K562 (cell line): ENCODE measurements around the gene DIPK1A. TPM values are rescaled to one million over a fixed set of nuclear protein-coding genes. Genes with fewer than 3 reads are reported as not detected.

Experiments used
- CHD1 ChIP-seq: fragments of 200-600 bp; sonication (generic); IDR thresholded peaks from one replicate; pipeline ENCODE4 v1.6.1; 2012; ENCODE audit warnings: mild to moderate bottlenecking, moderate library complexity, low read length, inconsistent platforms
- CREM ChIP-seq: IDR thresholded peaks from 2 replicates; pipeline ENCODE4 v1.6.1; 2014; ENCODE audit warnings: antibody characterized with exemption, low read depth
- FOXA3 ChIP-seq, 2 experiments: fragments of 450-650 bp in 1 of 2; sonication (generic) in 1 of 2; formaldehyde crosslinking; IDR thresholded peaks in 1 of 2; conservative IDR thresholded peaks in 1 of 2; 2 replicates each; pipeline versions ENCODE4 v1.4.0 to v1.8.0; 2020 to 2022; ENCODE audit warnings: mild to moderate bottlenecking in 2 of 2, missing genetic modification reagents in 1 of 2
- GTF2E2 ChIP-seq: fragments of 200-800 bp; sonication (Bioruptor generic); IDR thresholded peaks from 2 replicates; pipeline ENCODE4 v1.6.1; 2016; ENCODE audit warnings: missing genetic modification characterization, missing compliant biosample characterization
- KLF16 ChIP-seq: IDR thresholded peaks from 2 replicates; pipeline ENCODE4 v1.6.1; 2016; ENCODE audit warnings: antibody characterized with exemption
- POLR2AphosphoS5 ChIP-seq: IDR thresholded peaks from 2 replicates; pipeline ENCODE4 v1.6.1; 2011; ENCODE audit warnings: mild to moderate bottlenecking, low read depth, low read length, moderate library complexity; ENCODE audit not compliant: control insufficient read depth, insufficient read depth
- RBFOX2 ChIP-seq: fragments of 200-400 bp; formaldehyde crosslinking; IDR thresholded peaks from 2 replicates; pipeline ENCODE4 v1.6.1; 2017; ENCODE audit warnings: low read depth, mild to moderate bottlenecking, low read length, moderate library complexity
- ZBTB17 ChIP-seq: fragments of 450-650 bp; formaldehyde crosslinking; IDR thresholded peaks from 2 replicates; pipeline ENCODE4 v1.4.0; 2020; ENCODE audit warnings: mild to moderate bottlenecking
- ZFP36 ChIP-seq: fragments of 150-350 bp; IDR thresholded peaks from 2 replicates; pipeline ENCODE4 v1.6.1; 2018; ENCODE audit warnings: low read length, low read depth; ENCODE audit not compliant: partially characterized antibody
- ZKSCAN8 ChIP-seq: fragments of 200-800 bp; sonication (Bioruptor generic); IDR thresholded peaks from 2 replicates; pipeline ENCODE4 v1.6.1; 2016; ENCODE audit warnings: missing genetic modification characterization, missing compliant biosample characterization
- ZNF695 ChIP-seq: fragments of 450-650 bp; formaldehyde crosslinking; IDR thresholded peaks from 2 replicates; pipeline ENCODE4 v1.4.0; 2020; ENCODE audit warnings: mild to moderate bottlenecking, moderate library complexity
- ZNF77 ChIP-seq: fragments of 250-450 bp; sonication (Bioruptor Pico); IDR thresholded peaks from 2 replicates; pipeline ENCODE4 v1.5.0; 2020
- polyA plus RNA-seq, 8 experiments: library from polyadenylated mRNA; depleted of rRNA in 4 of 8; stranded (reverse) in 5 of 8; unstranded in 3 of 8; fragments of >200 nt; fragmentation: Nextera tagmentation in 2 of 8; fragmentation: Illumina TruSeq in 1 of 8; extraction: Ambion mirVana in 2 of 8; extraction: Trizol in 1 of 8; gene quantifications; 2 replicates each; pipeline versions ENCODE4 v1.2.1 to v1.2.3, GENCODE V29; 2011 to 2014; ENCODE audit warnings: inconsistent platforms in 1 of 8, missing spikeins in 1 of 8
- total RNA-seq, 7 experiments: library from RNA; depleted of rRNA in 6 of 7; stranded (reverse); fragments of >200 nt in 6 of 7; fragmentation: Illumina TruSeq in 2 of 7; extraction: Trizol in 2 of 7; gene quantifications; 2 replicates each; pipeline versions ENCODE4 v1.2.1 to v1.2.3, GENCODE V29; 2011 to 2021; ENCODE audit warnings: low replicate concordance in 1 of 7
- TF ChIP-seq, protein P1 (sequence below): IDR thresholded peaks from 2 replicates; pipeline ENCODE4 v1.6.1; 2012; ENCODE audit warnings: low read depth, low read length, improper control_type of control experiment, borderline replicate concordance
- TF ChIP-seq, protein P2 (sequence below): fragments of 250-450 bp; sonication (Bioruptor Pico); IDR thresholded peaks from 2 replicates; pipeline ENCODE4 v1.5.0; 2021
- TF ChIP-seq, protein P3 (sequence below): sonication (generic); formaldehyde crosslinking; IDR thresholded peaks from 2 replicates; pipeline ENCODE4 v1.8.1; 2023; ENCODE audit warnings: mild to moderate bottlenecking, missing genetic modification reagents, moderate library complexity
- TF ChIP-seq, protein P4 (sequence below), 2 experiments: fragments of 450-650 bp; conservative IDR thresholded peaks; 2 replicates each; pipeline ENCODE4 v1.6.1; 2017; ENCODE audit warnings: mild to moderate bottlenecking in 2 of 2, moderate library complexity in 2 of 2
- TF ChIP-seq, protein P5 (sequence below): sonication (generic); formaldehyde crosslinking; IDR thresholded peaks from 2 replicates; pipeline ENCODE4 v1.9.0; 2022; ENCODE audit warnings: mild to moderate bottlenecking, missing genetic modification reagents
- TF ChIP-seq, protein P6 (sequence below): fragments of 250-450 bp; sonication (Bioruptor Pico); IDR thresholded peaks from 2 replicates; pipeline ENCODE4 v1.8.0; 2021; ENCODE audit warnings: moderate library complexity, mild to moderate bottlenecking, inconsistent platforms
- TF ChIP-seq, protein P7 (sequence below): fragments of 250-450 bp; sonication (Bioruptor Pico); IDR thresholded peaks from 2 replicates; pipeline ENCODE4 v1.4.0; 2020; ENCODE audit warnings: borderline replicate concordance

DIPK1A gene
- total and polyA plus RNA-seq, 9 of the 15 experiments (the other 6 are each of a cell fraction or from before 2014, with no cell fraction given) = 0.54 to 2.5 (median 1.3) TPM

DNA sequence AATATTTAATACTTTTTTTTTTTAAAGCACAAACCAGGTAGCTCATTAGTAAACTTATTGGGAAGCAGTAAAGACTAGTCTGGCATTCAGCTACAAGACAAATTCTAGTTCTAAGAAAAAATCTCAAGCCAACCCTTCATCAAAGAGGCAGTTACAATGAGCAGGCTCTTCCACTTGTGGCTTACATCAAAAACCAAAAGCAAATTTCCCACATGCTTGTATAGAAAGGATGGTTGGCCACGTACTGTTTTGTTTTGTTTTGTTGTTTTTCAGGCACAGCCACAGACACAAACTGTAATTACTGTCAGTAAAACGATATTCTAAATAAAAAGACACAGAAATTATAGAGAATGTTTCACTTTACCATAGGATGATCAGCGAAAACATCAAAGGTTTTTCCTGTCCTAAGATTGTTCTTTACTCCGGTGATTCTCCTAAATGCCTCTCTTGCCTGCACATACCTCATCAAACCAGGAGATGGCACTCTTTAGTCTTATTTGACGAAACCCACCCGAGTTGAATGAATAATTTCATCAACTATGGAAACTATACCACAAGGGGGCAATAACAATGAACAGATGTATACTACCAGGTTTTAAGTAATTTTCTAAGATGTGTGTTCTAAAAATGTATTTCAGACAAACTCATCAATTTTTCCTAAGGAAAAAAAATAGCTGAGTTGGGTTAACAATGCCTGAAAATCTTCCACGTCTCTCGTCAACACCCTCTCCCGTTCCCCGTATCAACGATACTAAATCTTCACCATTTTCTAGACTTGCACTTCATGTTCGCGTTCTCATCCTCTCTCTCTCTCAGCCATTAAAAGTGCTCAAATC lies 102.5 kb downstream of the DIPK1A start (continued):
- TF ChIP-seq, protein P1, sequence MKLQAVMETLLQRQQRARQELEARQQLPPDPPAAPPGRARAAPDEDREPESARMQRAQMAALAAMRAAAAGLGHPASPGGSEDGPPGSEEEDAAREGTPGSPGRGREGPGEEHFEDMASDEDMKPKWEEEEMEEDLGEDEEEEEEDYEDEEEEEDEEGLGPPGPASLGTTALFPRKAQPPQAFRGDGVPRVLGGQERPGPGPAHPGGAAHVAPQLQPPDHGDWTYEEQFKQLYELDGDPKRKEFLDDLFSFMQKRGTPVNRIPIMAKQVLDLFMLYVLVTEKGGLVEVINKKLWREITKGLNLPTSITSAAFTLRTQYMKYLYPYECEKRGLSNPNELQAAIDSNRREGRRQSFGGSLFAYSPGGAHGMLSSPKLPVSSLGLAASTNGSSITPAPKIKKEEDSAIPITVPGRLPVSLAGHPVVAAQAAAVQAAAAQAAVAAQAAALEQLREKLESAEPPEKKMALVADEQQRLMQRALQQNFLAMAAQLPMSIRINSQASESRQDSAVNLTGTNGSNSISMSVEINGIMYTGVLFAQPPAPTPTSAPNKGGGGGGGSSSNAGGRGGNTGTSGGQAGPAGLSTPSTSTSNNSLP = peak; percentile 100
- TF ChIP-seq CREM = peak; percentile 42
- TF ChIP-seq ZFP36 = no peak
- no peak for TF ChIP-seq ZNF77 (CRISPR knock-in tag)
- TF ChIP-seq KLF16 = 0 out of 2 replicates have a peak, but pooled peaks have one; percentile 33
- TF ChIP-seq FOXA3 (CRISPR knock-in tag; conservative IDR thresholded peaks at IDR 0.05 in 1 of 2, IDR thresholded peaks at IDR 0.05 in 1 of 2) = no peak
- TF ChIP-seq CHD1 = no peak
- TF ChIP-seq, protein P2, sequence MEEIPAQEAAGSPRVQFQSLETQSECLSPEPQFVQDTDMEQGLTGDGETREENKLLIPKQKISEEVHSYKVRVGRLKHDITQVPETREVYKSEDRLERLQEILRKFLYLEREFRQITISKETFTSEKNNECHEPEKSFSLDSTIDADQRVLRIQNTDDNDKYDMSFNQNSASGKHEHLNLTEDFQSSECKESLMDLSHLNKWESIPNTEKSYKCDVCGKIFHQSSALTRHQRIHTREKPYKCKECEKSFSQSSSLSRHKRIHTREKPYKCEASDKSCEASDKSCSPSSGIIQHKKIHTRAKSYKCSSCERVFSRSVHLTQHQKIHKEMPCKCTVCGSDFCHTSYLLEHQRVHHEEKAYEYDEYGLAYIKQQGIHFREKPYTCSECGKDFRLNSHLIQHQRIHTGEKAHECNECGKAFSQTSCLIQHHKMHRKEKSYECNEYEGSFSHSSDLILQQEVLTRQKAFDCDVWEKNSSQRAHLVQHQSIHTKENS = no peak
- no peak for TF ChIP-seq POLR2AphosphoS5
- no peak for TF ChIP-seq ZNF695 (CRISPR knock-in tag)
- TF ChIP-seq, protein P3, sequence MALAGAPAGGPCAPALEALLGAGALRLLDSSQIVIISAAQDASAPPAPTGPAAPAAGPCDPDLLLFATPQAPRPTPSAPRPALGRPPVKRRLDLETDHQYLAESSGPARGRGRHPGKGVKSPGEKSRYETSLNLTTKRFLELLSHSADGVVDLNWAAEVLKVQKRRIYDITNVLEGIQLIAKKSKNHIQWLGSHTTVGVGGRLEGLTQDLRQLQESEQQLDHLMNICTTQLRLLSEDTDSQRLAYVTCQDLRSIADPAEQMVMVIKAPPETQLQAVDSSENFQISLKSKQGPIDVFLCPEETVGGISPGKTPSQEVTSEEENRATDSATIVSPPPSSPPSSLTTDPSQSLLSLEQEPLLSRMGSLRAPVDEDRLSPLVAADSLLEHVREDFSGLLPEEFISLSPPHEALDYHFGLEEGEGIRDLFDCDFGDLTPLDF = no peak
- TF ChIP-seq, protein P4, sequence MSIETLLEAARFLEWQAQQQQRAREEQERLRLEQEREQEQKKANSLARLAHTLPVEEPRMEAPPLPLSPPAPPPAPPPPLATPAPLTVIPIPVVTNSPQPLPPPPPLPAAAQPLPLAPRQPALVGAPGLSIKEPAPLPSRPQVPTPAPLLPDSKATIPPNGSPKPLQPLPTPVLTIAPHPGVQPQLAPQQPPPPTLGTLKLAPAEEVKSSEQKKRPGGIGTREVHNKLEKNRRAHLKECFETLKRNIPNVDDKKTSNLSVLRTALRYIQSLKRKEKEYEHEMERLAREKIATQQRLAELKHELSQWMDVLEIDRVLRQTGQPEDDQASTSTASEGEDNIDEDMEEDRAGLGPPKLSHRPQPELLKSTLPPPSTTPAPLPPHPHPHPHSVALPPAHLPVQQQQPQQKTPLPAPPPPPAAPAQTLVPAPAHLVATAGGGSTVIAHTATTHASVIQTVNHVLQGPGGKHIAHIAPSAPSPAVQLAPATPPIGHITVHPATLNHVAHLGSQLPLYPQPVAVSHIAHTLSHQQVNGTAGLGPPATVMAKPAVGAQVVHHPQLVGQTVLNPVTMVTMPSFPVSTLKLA (conservative IDR thresholded peaks at IDR 0.05) = no peak
- no peak for TF ChIP-seq RBFOX2
- TF ChIP-seq, protein P5, sequence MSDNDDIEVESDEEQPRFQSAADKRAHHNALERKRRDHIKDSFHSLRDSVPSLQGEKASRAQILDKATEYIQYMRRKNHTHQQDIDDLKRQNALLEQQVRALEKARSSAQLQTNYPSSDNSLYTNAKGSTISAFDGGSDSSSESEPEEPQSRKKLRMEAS (CRISPR knock-in tag) = no peak
- TF ChIP-seq ZBTB17 (CRISPR knock-in tag) = no peak
- TF ChIP-seq, protein P6, sequence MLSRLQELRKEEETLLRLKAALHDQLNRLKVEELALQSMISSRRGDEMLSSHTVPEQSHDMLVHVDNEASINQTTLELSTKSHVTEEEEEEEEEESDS (CRISPR knock-in tag) = no peak
- TF ChIP-seq, protein P7, sequence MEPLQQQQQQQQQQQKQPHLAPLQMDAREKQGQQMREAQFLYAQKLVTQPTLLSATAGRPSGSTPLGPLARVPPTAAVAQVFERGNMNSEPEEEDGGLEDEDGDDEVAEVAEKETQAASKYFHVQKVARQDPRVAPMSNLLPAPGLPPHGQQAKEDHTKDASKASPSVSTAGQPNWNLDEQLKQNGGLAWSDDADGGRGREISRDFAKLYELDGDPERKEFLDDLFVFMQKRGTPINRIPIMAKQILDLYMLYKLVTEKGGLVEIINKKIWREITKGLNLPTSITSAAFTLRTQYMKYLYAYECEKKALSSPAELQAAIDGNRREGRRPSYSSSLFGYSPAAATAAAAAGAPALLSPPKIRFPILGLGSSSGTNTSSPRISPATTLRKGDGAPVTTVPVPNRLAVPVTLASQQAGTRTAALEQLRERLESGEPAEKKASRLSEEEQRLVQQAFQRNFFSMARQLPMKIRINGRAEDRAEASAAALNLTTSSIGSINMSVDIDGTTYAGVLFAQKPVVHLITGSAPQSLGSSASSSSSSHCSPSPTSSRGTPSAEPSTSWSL (CRISPR knock-in tag) = no peak
- no peak for TF ChIP-seq ZKSCAN8 (CRISPR knock-in tag)
- no peak for TF ChIP-seq GTF2E2
